B cell (primary cell): Measurements from ENCODE around the gene PGBD5. TPM values are rescaled to one million over a fixed set of nuclear protein-coding genes. Genes with fewer than 3 reads are reported as not detected.
A peak's percentile ranks its signal among the peaks of the same experiment; 100 is the strongest.

Experiments used
- ATAC-seq: fragments of 200-7000 bp; cut with Tn5 transposase; one replicate; pipeline ENCODE4 v1.10.0; 2021; ENCODE audit warnings: low read depth, mild to moderate bottlenecking, moderate number of reproducible peaks, moderate library complexity
- CTCF ChIA-PET: fragments of 350-600 bp; sonication (Branson Sonifier 250); formaldehyde crosslinking; loops from one replicate; lab custom pipeline; 2021; ENCODE audit warnings: antibody characterized with exemption, inconsistent platforms; lab: Charles Lee
- POLR2A ChIA-PET: fragments of 350-600 bp; sonication (Branson Sonifier 250); formaldehyde crosslinking; loops from one replicate; lab custom pipeline; 2021; ENCODE audit warnings: antibody characterized with exemption; lab: Charles Lee
- DNase-seq: peaks from one replicate; pipeline ENCODE4 v3.0.0; 2013
- H2AFZ ChIP-seq: 2 replicates; pipeline ENCODE4 v1.6.1; 2012; ENCODE audit warnings: mild to moderate bottlenecking, low read depth, low read length; ENCODE audit not compliant: insufficient read depth, poor library complexity, severe bottlenecking
- H3K27ac ChIP-seq, 2 donors: 1 replicate in 1 of 2; 2 replicates in 1 of 2; pipeline ENCODE4 v1.5.1; 2012 to 2013; ENCODE audit warnings: low read length in 2 of 2, mild to moderate bottlenecking in 2 of 2, moderate library complexity in 1 of 2
- H3K27me3 ChIP-seq, 4 experiments: fragments of 200-600 bp in 1 of 4; sonication (generic) in 1 of 4; replicated peaks in 1 of 4; 1 replicate in 2 of 4; 2 replicates in 2 of 4; pipeline versions ENCODE4 v1.6.1 to v1.7.0; 2013 to 2016; ENCODE audit warnings: low read length in 3 of 4, mild to moderate bottlenecking in 2 of 4, mixed read lengths in 1 of 4, moderate library complexity in 1 of 4; ENCODE audit not compliant: insufficient read depth in 4 of 4, control insufficient read depth in 3 of 4; ENCODE audit errors: control extremely low read depth in 1 of 4
- H3K36me3 ChIP-seq, 2 experiments: replicated peaks in 1 of 2; 1 replicate in 1 of 2; 2 replicates in 1 of 2; pipeline versions ENCODE4 v1.6.1 to v1.7.1; 2013; ENCODE audit warnings: low read length in 1 of 2; ENCODE audit not compliant: insufficient read depth in 2 of 2, control insufficient read depth in 1 of 2; ENCODE audit errors: control extremely low read depth in 1 of 2, extremely low read depth in 1 of 2
- H3K4me1 ChIP-seq, 2 donors: fragments of 200-600 bp in 1 of 2; sonication (generic) in 1 of 2; 1 replicate in 1 of 2; 2 replicates in 1 of 2; pipeline versions ENCODE4 v1.5.1 to v1.6.1; 2013 to 2017; ENCODE audit warnings: low read length in 2 of 2; ENCODE audit not compliant: control insufficient read depth in 2 of 2, insufficient read depth in 2 of 2
- H3K4me2 ChIP-seq: replicated peaks from 2 replicates; pipeline ENCODE3; 2012; ENCODE audit warnings: mild to moderate bottlenecking, low read depth, low read length; ENCODE audit not compliant: poor library complexity, severe bottlenecking
- H3K4me3 ChIP-seq, 5 experiments: fragments of 200-600 bp in 1 of 5; sonication (generic) in 1 of 5; 1 replicate in 3 of 5; 2 replicates in 2 of 5; pipeline versions ENCODE4 v1.5.1 to v1.7.0; 2011 to 2016; ENCODE audit warnings: low read length in 4 of 5, mild to moderate bottlenecking in 4 of 5, low read depth in 2 of 5, control low read depth in 1 of 5, moderate library complexity in 1 of 5; ENCODE audit not compliant: insufficient read depth in 1 of 5; ENCODE audit errors: control extremely low read depth in 1 of 5, extremely low read depth in 1 of 5
- H3K79me2 ChIP-seq: fragments of 200-600 bp; sonication (generic); one replicate; pipeline ENCODE4 v1.6.0; 2016; ENCODE audit warnings: low read length; ENCODE audit not compliant: control insufficient read depth, insufficient read depth
- H3K9ac ChIP-seq: fragments of 200-600 bp; sonication (generic); 2 replicates; pipeline ENCODE4 v1.6.1; 2017; ENCODE audit warnings: mild to moderate bottlenecking, low read length, moderate library complexity
- H3K9me3 ChIP-seq, 3 donors: one replicate each; pipeline versions ENCODE4 v1.6.1 to v1.7.1; 2013; ENCODE audit warnings: low read length in 2 of 3; ENCODE audit not compliant: control insufficient read depth in 2 of 3, insufficient read depth in 1 of 3; ENCODE audit errors: control extremely low read depth in 1 of 3
- H4K20me1 ChIP-seq: 2 replicates; pipeline ENCODE4 v1.6.0; 2012; ENCODE audit warnings: mild to moderate bottlenecking, low read length; ENCODE audit not compliant: insufficient read depth, control insufficient read depth, poor library complexity, severe bottlenecking
- H3K27ac Mint-ChIP-seq: one replicate; pipeline ENCODE4 v1.8.0; 2021; ENCODE audit warnings: mixed read lengths
- H3K27me3 Mint-ChIP-seq: one replicate; pipeline ENCODE4 v1.8.0; 2021; ENCODE audit warnings: mixed read lengths
- H3K4me1 Mint-ChIP-seq: one replicate; pipeline ENCODE4 v1.8.0; 2021; ENCODE audit warnings: mixed read lengths
- H3K4me3 Mint-ChIP-seq: one replicate; pipeline ENCODE4 v1.8.0; 2021; ENCODE audit warnings: mixed read lengths
- H3K9me3 Mint-ChIP-seq: one replicate; pipeline ENCODE4 v1.8.0; 2022; ENCODE audit warnings: mixed read lengths; ENCODE audit not compliant: insufficient read depth
- EZH2 ChIP-seq: IDR thresholded peaks from 2 replicates; pipeline ENCODE4 v1.6.1; 2012; ENCODE audit warnings: borderline replicate concordance, low read depth, mild to moderate bottlenecking, moderate library complexity, low read length; ENCODE audit not compliant: insufficient read depth, poor library complexity, severe bottlenecking
- WGBS: methylation state at CpG from one replicate; pipeline ENCODE4 v1.1.5; 2013; ENCODE audit warnings: missing lambda C conversion rate; ENCODE audit not compliant: insufficient coverage; 5-methylcytosine and 5-hydroxymethylcytosine counted together
- intact Hi-C: fragments of 100-400 bp; cut with micrococcal nuclease; formaldehyde crosslinking; loops from one replicate; pipeline ENCODE4 v1.10.0; 2022
- polyA plus RNA-seq: library from polyadenylated mRNA; depleted of rRNA; stranded (reverse); fragments of >200 nt; gene quantifications from 2 replicates; pipeline ENCODE4 v1.2.3, GENCODE V29; 2012
- total RNA-seq, 2 donors: library from RNA; stranded (reverse); fragments of 120-200 nt in 1 of 2; gene quantifications; 1 replicate in 1 of 2; 2 replicates in 1 of 2; pipeline versions ENCODE4 v1.2.3 to v1.2.4, GENCODE V29; 2013 to 2022
- TF ChIP-seq, protein P1 (sequence below): fragments of 200-600 bp; IDR thresholded peaks from one replicate; pipeline ENCODE4 v1.8.0; 2022; ENCODE audit warnings: antibody characterized with exemption, mild to moderate bottlenecking

The PGBD5 gene
- total and polyA plus RNA-seq, 2 donors (not counting 1 experiment from before 2014, with no cell fraction given): 0.07 TPM; not detected in 1

DNA sequence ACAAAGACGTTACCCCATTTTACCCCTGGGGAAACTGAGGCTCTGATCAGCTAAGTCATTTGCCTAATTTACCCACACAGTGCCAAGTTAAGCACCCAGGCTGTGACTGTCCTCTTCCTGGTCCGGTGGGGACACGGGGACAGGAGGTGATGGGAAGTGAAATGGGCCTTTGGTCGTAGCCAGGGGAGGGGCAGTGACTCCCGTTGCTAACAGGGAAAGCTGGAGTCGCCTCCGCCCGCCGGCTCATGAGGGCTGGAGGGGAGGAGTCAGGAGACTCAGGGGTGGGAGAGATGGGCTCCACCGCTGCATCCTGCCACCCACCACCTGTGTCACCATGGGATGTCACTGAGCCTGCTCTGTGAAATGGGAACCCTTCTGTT is 139.3 kb downstream of the PGBD5 start:
- Histone ChIP-seq H3K27ac (no peak overlapping the region), H3K27me3 (no peaks in the 10 kb centered on the region), H3K9ac (no peak overlapping the region), H3K4me2 (no peak overlapping the region), H3K4me1 (peaks cover 38 to 45% of the 10 kb centered on the region in 2 donors), H4K20me1 (no peaks in the 10 kb centered on the region), H3K36me3 (no peaks in the 10 kb centered on the region), H3K4me3 (no peak overlapping the region), H3K79me2 (no peaks in the 10 kb centered on the region), H2AFZ (no peak overlapping the region), H3K9me3 (peaks cover 0 to 10% (median 0%) of the 10 kb centered on the region in 3 donors)
- Mint-ChIP-seq H3K27me3 (no peaks in the 10 kb centered on the region), H3K9me3 (no peaks in the 10 kb centered on the region), H3K4me1 (peaks cover 62% of the 10 kb centered on the region), H3K4me3 (no peak overlapping the region), H3K27ac (no peak overlapping the region)
- ATAC-seq: no peak
- no peak for DNase-seq
- WGBS: 100% methylated on average over 2 of the region's 10 CpGs
- no peak for TF ChIP-seq EZH2
- TF ChIP-seq, protein P1, sequence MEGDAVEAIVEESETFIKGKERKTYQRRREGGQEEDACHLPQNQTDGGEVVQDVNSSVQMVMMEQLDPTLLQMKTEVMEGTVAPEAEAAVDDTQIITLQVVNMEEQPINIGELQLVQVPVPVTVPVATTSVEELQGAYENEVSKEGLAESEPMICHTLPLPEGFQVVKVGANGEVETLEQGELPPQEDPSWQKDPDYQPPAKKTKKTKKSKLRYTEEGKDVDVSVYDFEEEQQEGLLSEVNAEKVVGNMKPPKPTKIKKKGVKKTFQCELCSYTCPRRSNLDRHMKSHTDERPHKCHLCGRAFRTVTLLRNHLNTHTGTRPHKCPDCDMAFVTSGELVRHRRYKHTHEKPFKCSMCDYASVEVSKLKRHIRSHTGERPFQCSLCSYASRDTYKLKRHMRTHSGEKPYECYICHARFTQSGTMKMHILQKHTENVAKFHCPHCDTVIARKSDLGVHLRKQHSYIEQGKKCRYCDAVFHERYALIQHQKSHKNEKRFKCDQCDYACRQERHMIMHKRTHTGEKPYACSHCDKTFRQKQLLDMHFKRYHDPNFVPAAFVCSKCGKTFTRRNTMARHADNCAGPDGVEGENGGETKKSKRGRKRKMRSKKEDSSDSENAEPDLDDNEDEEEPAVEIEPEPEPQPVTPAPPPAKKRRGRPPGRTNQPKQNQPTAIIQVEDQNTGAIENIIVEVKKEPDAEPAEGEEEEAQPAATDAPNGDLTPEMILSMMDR: no peak
- CTCF ChIA-PET: interaction anchor here (2.8 kb wide), 1 partner anchor 19 kb away, joined by 9 read pairs; no protein-coding TSS in a partner anchor
- POLR2A ChIA-PET: no interaction called here
- intact Hi-C loops: no loop called here

DNA sequence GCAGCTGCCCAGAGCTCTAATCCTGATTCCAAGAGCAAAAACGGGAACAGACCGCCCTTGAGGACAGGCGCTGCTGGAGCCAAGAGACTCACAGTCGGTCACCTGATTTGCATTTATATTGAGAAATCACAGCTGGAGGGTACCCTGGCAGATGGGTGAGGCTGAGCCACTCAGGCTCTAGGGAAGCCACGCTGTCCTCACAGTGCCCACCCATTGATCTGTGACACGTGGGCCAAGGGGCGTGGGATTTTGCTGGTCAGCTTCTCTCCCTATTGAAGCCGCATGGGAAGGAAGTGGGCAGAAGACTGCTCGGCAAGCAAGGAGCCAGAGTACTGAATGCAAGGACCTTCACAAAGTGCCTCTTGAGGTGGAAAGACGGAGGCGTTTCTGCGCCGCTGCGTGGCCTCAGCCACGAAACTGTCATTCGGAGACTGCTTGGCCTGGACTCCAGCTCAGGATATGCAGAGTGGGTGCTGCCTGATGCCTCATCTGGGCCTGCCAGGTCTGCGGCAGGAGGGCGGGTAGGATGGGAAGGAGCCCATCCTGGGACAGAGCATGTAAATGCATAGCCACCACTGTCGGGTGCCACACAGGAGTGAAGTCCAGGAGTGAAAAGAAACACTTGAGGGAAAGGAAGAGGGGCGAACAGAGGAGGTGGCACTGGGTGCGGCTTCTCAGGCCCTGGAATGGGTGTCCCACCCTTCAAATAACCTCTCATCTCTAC is 139.8 kb downstream of the PGBD5 start:
- H3K4me1 ChIP-seq: peaks cover 40 to 45% of the 10 kb centered on the region in 2 donors
- H3K27me3 Mint-ChIP-seq: no peaks in the 10 kb centered on the region
- H3K9me3 ChIP-seq: peaks cover 0 to 7% (median 0%) of the 10 kb centered on the region in 3 donors
- H2AFZ ChIP-seq: no peak overlapping the region
- no peak overlapping the region for H3K4me3 ChIP-seq
- H3K27ac Mint-ChIP-seq: peak overlapping the region; percentile 15
- no peak overlapping the region for H3K4me3 Mint-ChIP-seq
- POLR2A ChIA-PET: no interaction called here
- no peaks in the 10 kb centered on the region for H3K79me2 ChIP-seq
- no peaks in the 10 kb centered on the region for H3K27me3 ChIP-seq
- WGBS: 89% methylated on average over 19 of the region's 21 CpGs
- TF ChIP-seq, protein P1: no peak
- TF ChIP-seq EZH2: no peak
- CTCF ChIA-PET: interaction anchor here (0.9 kb wide), 1 partner anchor 13 kb away, joined by 3 read pairs; no protein-coding TSS in a partner anchor
- H3K4me1 Mint-ChIP-seq: peaks cover 64% of the 10 kb centered on the region
- no peak overlapping the region for H3K4me2 ChIP-seq
- H3K9ac ChIP-seq: no peak overlapping the region
- no peaks in the 10 kb centered on the region for H3K9me3 Mint-ChIP-seq
- intact Hi-C loops: no loop called here
- no peaks in the 10 kb centered on the region for H3K36me3 ChIP-seq
- no peak overlapping the region for H3K27ac ChIP-seq
- no peaks in the 10 kb centered on the region for H4K20me1 ChIP-seq
- DNase-seq (no peak), ATAC-seq (no peak)
